IgD-negative memory B cell (primary cell): ENCODE results near the gene HPCAL1. TPM values are rescaled to one million over a fixed set of nuclear protein-coding genes. Genes with fewer than 3 reads are reported as not detected.

ENCODE experiments used
- H3K27ac Mint-ChIP-seq, 3 donors: one replicate each; pipeline ENCODE4 v1.8.0; 2020 to 2022; ENCODE audit warnings: mild to moderate bottlenecking in 3 of 3, mixed read lengths in 3 of 3, moderate library complexity in 1 of 3
- H3K27me3 Mint-ChIP-seq: one replicate; pipeline ENCODE4 v1.8.0; 2021; ENCODE audit warnings: mixed read lengths
- H3K36me3 Mint-ChIP-seq: one replicate; pipeline ENCODE4 v1.8.0; 2020; ENCODE audit warnings: mild to moderate bottlenecking, mixed read lengths
- H3K4me1 Mint-ChIP-seq, 3 donors: one replicate each; pipeline ENCODE4 v1.8.0; 2020 to 2022; ENCODE audit warnings: mixed read lengths in 3 of 3, mild to moderate bottlenecking in 1 of 3
- H3K4me3 Mint-ChIP-seq, 4 donors: one replicate each; pipeline ENCODE4 v1.8.0; 2020 to 2022; ENCODE audit warnings: mild to moderate bottlenecking in 4 of 4, mixed read lengths in 4 of 4, moderate library complexity in 3 of 4
- H3K9me3 Mint-ChIP-seq, 3 donors: one replicate each; pipeline ENCODE4 v1.8.0; 2020 to 2021; ENCODE audit warnings: mixed read lengths in 3 of 3, mild to moderate bottlenecking in 1 of 3
- polyA plus RNA-seq: library from polyadenylated mRNA; unstranded; fragments of 300-500 nt; fragmentation: Illumina TruSeq; gene quantifications from one replicate; pipeline ENCODE4 v1.2.3, GENCODE V29; 2021

HPCAL1 gene
- polyA plus RNA-seq, 1 donor from 2014 or later: 89.2 TPM

GRCh38 chr2:10335046-10335840 lies 32.5 kb downstream of the HPCAL1 start:
- H3K27ac Mint-ChIP-seq: no peak overlapping the region
- peak overlapping the region in 1 of 4 donors; percentile 57 for H3K4me3 Mint-ChIP-seq
- H3K4me1 Mint-ChIP-seq: peaks cover 34 to 43% (median 37%) of the 10 kb centered on the region in 3 donors
- H3K27me3 Mint-ChIP-seq: no peaks in the 10 kb centered on the region
- peaks cover 0 to 7% (median 7%) of the 10 kb centered on the region in 3 donors for H3K9me3 Mint-ChIP-seq
- H3K36me3 Mint-ChIP-seq: peaks cover 13% of the 10 kb centered on the region

- Mint-ChIP-seq H3K27ac (no peak overlapping the region), H3K4me1 (peaks cover 24 to 36% (median 36%) of the 10 kb centered on the region in 3 donors), H3K9me3 (peaks cover 0 to 7% (median 7%) of the 10 kb centered on the region in 3 donors), H3K4me3 (no peak overlapping the region), H3K27me3 (no peaks in the 10 kb centered on the region), H3K36me3 (peaks cover 15% of the 10 kb centered on the region)
These were observed 33.6 kb downstream of the HPCAL1 start for GRCh38 chr2:10336283-10336682.

- Mint-ChIP-seq H3K27me3 (no peaks in the 10 kb centered on the region), H3K4me3 (no peak overlapping the region), H3K27ac (peak overlapping the region in 1 of 3 donors; percentile 76), H3K9me3 (peaks cover 0 to 7% (median 7%) of the 10 kb centered on the region in 3 donors), H3K36me3 (peaks cover 15% of the 10 kb centered on the region), H3K4me1 (peaks cover 15 to 28% (median 25%) of the 10 kb centered on the region in 3 donors)
These were observed 35.0 kb downstream of the HPCAL1 start for GRCh38 chr2:10337449-10338269.

- no peak overlapping the region for H3K4me3 Mint-ChIP-seq
- H3K9me3 Mint-ChIP-seq: peaks cover 0 to 7% (median 7%) of the 10 kb centered on the region in 3 donors
- H3K27me3 Mint-ChIP-seq: no peaks in the 10 kb centered on the region
- H3K4me1 Mint-ChIP-seq: peaks cover 16 to 28% (median 25%) of the 10 kb centered on the region in 3 donors
- no peak overlapping the region for H3K27ac Mint-ChIP-seq
- peaks cover 15% of the 10 kb centered on the region for H3K36me3 Mint-ChIP-seq
These were observed 35.8 kb downstream of the HPCAL1 start for GRCh38 chr2:10338270-10339188.

GRCh38 chr2:10339647-10340592 lies 37.2 kb downstream of the HPCAL1 start:
- peaks cover 27 to 38% (median 38%) of the 10 kb centered on the region in 3 donors for H3K4me1 Mint-ChIP-seq
- H3K36me3 Mint-ChIP-seq: peaks cover 12% of the 10 kb centered on the region
- no peaks in the 10 kb centered on the region for H3K27me3 Mint-ChIP-seq
- H3K27ac Mint-ChIP-seq: peak overlapping the region in 1 of 3 donors; percentile 48
- no peak overlapping the region for H3K4me3 Mint-ChIP-seq
- H3K9me3 Mint-ChIP-seq: peaks cover 0 to 7% (median 4%) of the 10 kb centered on the region in 3 donors

- no peaks in the 10 kb centered on the region for H3K27me3 Mint-ChIP-seq
- peaks cover 0 to 2% (median 0%) of the 10 kb centered on the region in 3 donors for H3K9me3 Mint-ChIP-seq
- H3K4me3 Mint-ChIP-seq: no peak overlapping the region
- H3K27ac Mint-ChIP-seq: peak overlapping the region in 2 of 3 donors; percentile 48 to 76
- H3K36me3 Mint-ChIP-seq: peaks cover 9% of the 10 kb centered on the region
- peaks cover 28 to 41% (median 40%) of the 10 kb centered on the region in 3 donors for H3K4me1 Mint-ChIP-seq
These were observed 37.9 kb downstream of the HPCAL1 start for GRCh38 chr2:10340593-10340975.

GRCh38 chr2:10341193-10341592 lies 38.5 kb downstream of the HPCAL1 start:
- H3K27ac Mint-ChIP-seq: peak overlapping the region in 1 of 3 donors; percentile 48
- H3K9me3 Mint-ChIP-seq: no peaks in the 10 kb centered on the region
- peaks cover 31 to 43% (median 41%) of the 10 kb centered on the region in 3 donors for H3K4me1 Mint-ChIP-seq
- no peak overlapping the region for H3K4me3 Mint-ChIP-seq
- H3K27me3 Mint-ChIP-seq: no peaks in the 10 kb centered on the region
- peaks cover 9% of the 10 kb centered on the region for H3K36me3 Mint-ChIP-seq

- Mint-ChIP-seq H3K9me3 (no peaks in the 10 kb centered on the region), H3K36me3 (peaks cover 9% of the 10 kb centered on the region), H3K27me3 (no peaks in the 10 kb centered on the region), H3K4me3 (no peak overlapping the region), H3K27ac (no peak overlapping the region), H3K4me1 (peaks cover 28 to 46% (median 41%) of the 10 kb centered on the region in 3 donors)
These were observed 39.7 kb downstream of the HPCAL1 start for GRCh38 chr2:10342245-10342951.

GRCh38 chr2:10343191-10343590 lies 40.5 kb downstream of the HPCAL1 start:
- Mint-ChIP-seq H3K4me1 (peaks cover 23 to 45% (median 41%) of the 10 kb centered on the region in 3 donors), H3K4me3 (peak overlapping the region in 1 of 4 donors; percentile 20), H3K27me3 (no peaks in the 10 kb centered on the region), H3K9me3 (no peaks in the 10 kb centered on the region), H3K36me3 (peaks cover 7% of the 10 kb centered on the region), H3K27ac (no peak overlapping the region)

- Mint-ChIP-seq H3K4me3 (peak overlapping the region in 1 of 4 donors; percentile 55), H3K9me3 (no peaks in the 10 kb centered on the region), H3K4me1 (peaks cover 23 to 45% (median 36%) of the 10 kb centered on the region in 3 donors), H3K36me3 (peaks cover 4% of the 10 kb centered on the region), H3K27ac (peak overlapping the region in 1 of 3 donors; percentile 79), H3K27me3 (no peaks in the 10 kb centered on the region)
These were observed 41.0 kb downstream of the HPCAL1 start for GRCh38 chr2:10343658-10344057.

- H3K36me3 Mint-ChIP-seq: peaks cover 2% of the 10 kb centered on the region
- H3K27me3 Mint-ChIP-seq: no peaks in the 10 kb centered on the region
- peak overlapping the region in 2 of 4 donors; percentile 9 to 55 for H3K4me3 Mint-ChIP-seq
- peak overlapping the region in 1 of 3 donors; percentile 79 for H3K27ac Mint-ChIP-seq
- H3K9me3 Mint-ChIP-seq: no peaks in the 10 kb centered on the region
- peaks cover 23 to 49% (median 40%) of the 10 kb centered on the region in 3 donors for H3K4me1 Mint-ChIP-seq
These were observed 41.7 kb downstream of the HPCAL1 start for GRCh38 chr2:10344105-10345066.

- H3K27ac Mint-ChIP-seq: peak overlapping the region in 1 of 3 donors; percentile 51
- peaks cover 2% of the 10 kb centered on the region for H3K36me3 Mint-ChIP-seq
- no peaks in the 10 kb centered on the region for H3K27me3 Mint-ChIP-seq
- H3K9me3 Mint-ChIP-seq: no peaks in the 10 kb centered on the region
- no peak overlapping the region for H3K4me3 Mint-ChIP-seq
- peaks cover 24 to 48% (median 45%) of the 10 kb centered on the region in 3 donors for H3K4me1 Mint-ChIP-seq
These were observed 42.4 kb downstream of the HPCAL1 start for GRCh38 chr2:10345126-10345525.
